Activated CD4-positive, alpha-beta T cell treated with anti-CD3 and anti-CD28 coated beads, Interleukin-2, amount 50 U/mL, for 48 hours (primary cell): ENCODE results near the gene ARHGAP27.

Experiments used
- DNase-seq, 2 experiments: peaks; one replicate each; pipeline ENCODE4 v3.0.0-alpha.2; 2020

Gene ARHGAP27

GRCh38 chr17:45385331-45385997, 47.2 kb downstream of the ARHGAP27 start:
- DNase-seq: peak; percentile 96 to 97

- no peak for DNase-seq
Observed at GRCh38 chr17:45384789-45385262, 47.8 kb downstream of the ARHGAP27 start.

- no peak for DNase-seq
Observed at GRCh38 chr17:45384047-45384788, 48.5 kb downstream of the ARHGAP27 start.

- DNase-seq: no peak
Observed at GRCh38 chr17:45383003-45383402, 49.7 kb downstream of the ARHGAP27 start.

GRCh38 chr17:45382226-45382625, 50.4 kb downstream of the ARHGAP27 start:
- no peak for DNase-seq

- no peak for DNase-seq
Observed at GRCh38 chr17:45380991-45381390, 51.7 kb downstream of the ARHGAP27 start.

- no peak for DNase-seq
Observed at GRCh38 chr17:45380046-45380765, 52.5 kb downstream of the ARHGAP27 start.

GRCh38 chr17:45377401-45377800, 55.3 kb downstream of the ARHGAP27 start:
- no peak for DNase-seq

- no peak for DNase-seq
Observed at GRCh38 chr17:45376171-45377005, 56.3 kb downstream of the ARHGAP27 start.

- DNase-seq: no peak
Observed at GRCh38 chr17:45374501-45374900, 58.2 kb downstream of the ARHGAP27 start.

- no peak for DNase-seq
Observed at GRCh38 chr17:45372325-45372869, 60.3 kb downstream of the ARHGAP27 start.

- DNase-seq: peak; percentile 49 to 57
Observed at GRCh38 chr17:45371414-45372324, 61.0 kb downstream of the ARHGAP27 start.

- no peak for DNase-seq
Observed at GRCh38 chr17:45370949-45371413, 61.7 kb downstream of the ARHGAP27 start.

- no peak for DNase-seq
Observed at GRCh38 chr17:45369421-45369820, 63.2 kb downstream of the ARHGAP27 start.

- no peak for DNase-seq
Observed at GRCh38 chr17:45368651-45369050, 64.0 kb downstream of the ARHGAP27 start.

GRCh38 chr17:45367216-45367615, 65.5 kb downstream of the ARHGAP27 start:
- no peak for DNase-seq

- no peak for DNase-seq
Observed at GRCh38 chr17:45366691-45367090, 66.0 kb downstream of the ARHGAP27 start.

GRCh38 chr17:45366049-45366448, 66.6 kb downstream of the ARHGAP27 start:
- no peak for DNase-seq

GRCh38 chr17:45364531-45365390, 67.9 kb downstream of the ARHGAP27 start:
- DNase-seq: no peak

- no peak for DNase-seq
Observed at GRCh38 chr17:45363498-45363897, 69.2 kb downstream of the ARHGAP27 start.
